ENCODE data around the gene ID3. TPM values are rescaled to one million over a fixed set of nuclear protein-coding genes. Genes with fewer than 3 reads are reported as not detected.

Gene ID3
- polyA plus RNA-seq, 4 donors: 78.1 to 157 (median 125) TPM

GRCh38 chr1:23525558-23526250 is 33.6 kb downstream of the ID3 start:
- Histone ChIP-seq H3K4me3 (ENCODE audit: low read depth in 1 of 3, low read length in 3 of 3) (no peak overlapping the region), H3K27ac (ENCODE audit: low read depth in 1 of 3, low read length in 2 of 3) (peak overlapping the region; percentile 73 to 87 (median 78)), H3K27me3 (ENCODE audit: control insufficient read depth in 3 of 3, insufficient read depth in 3 of 3, low read length in 3 of 3) (no peaks in the 10 kb centered on the region), H3K4me1 (ENCODE audit: control insufficient read depth in 3 of 3, insufficient read depth in 2 of 3, low read depth in 1 of 3, low read length in 2 of 3) (peaks cover 17 to 69% (median 24%) of the 10 kb centered on the region in 3 donors), H3K9me3 (ENCODE audit: control insufficient read depth in 2 of 2, insufficient read depth in 1 of 2, low read depth in 1 of 2, low read length in 1 of 2) (no peaks in the 10 kb centered on the region), H3K36me3 (ENCODE audit: control insufficient read depth in 3 of 3, insufficient read depth in 2 of 3, low read depth in 1 of 3, low read length in 3 of 3) (peaks cover 0 to 17% (median 2%) of the 10 kb centered on the region in 3 donors)
- WGBS, 3 donors: 46 to 49% (median 46%) methylated on average over 5 of the region's 5 CpGs
- no peak for FAIRE-seq
- peak; percentile 42 for DNase-seq

GRCh38 chr1:23524716-23525401 is 34.4 kb downstream of the ID3 start:
- Histone ChIP-seq H3K27ac (ENCODE audit: low read depth in 1 of 3, low read length in 2 of 3) (peak overlapping the region; percentile 73 to 87 (median 78)), H3K4me3 (ENCODE audit: low read depth in 1 of 3, low read length in 3 of 3) (no peak overlapping the region), H3K27me3 (ENCODE audit: control insufficient read depth in 3 of 3, insufficient read depth in 3 of 3, low read length in 3 of 3) (no peaks in the 10 kb centered on the region), H3K36me3 (ENCODE audit: control insufficient read depth in 3 of 3, insufficient read depth in 2 of 3, low read depth in 1 of 3, low read length in 3 of 3) (peaks cover 0 to 20% (median 2%) of the 10 kb centered on the region in 3 donors), H3K4me1 (ENCODE audit: control insufficient read depth in 3 of 3, insufficient read depth in 2 of 3, low read depth in 1 of 3, low read length in 2 of 3) (peaks cover 17 to 61% (median 24%) of the 10 kb centered on the region in 3 donors), H3K9me3 (ENCODE audit: control insufficient read depth in 2 of 2, insufficient read depth in 1 of 2, low read depth in 1 of 2, low read length in 1 of 2) (no peaks in the 10 kb centered on the region)
- DNase-seq (peak; percentile 73 to 90), FAIRE-seq (no peak)
- WGBS, 3 donors: 5 to 22% (median 11%) methylated on average over 8 to 9 of the region's 9 CpGs

- 5 to 46% (median 28%) methylated on average over 3 of the region's 3 CpGs for WGBS, 3 donors
- FAIRE-seq (no peak), DNase-seq (peak; percentile 43 to 75)
- peaks cover 0 to 20% (median 2%) of the 10 kb centered on the region in 3 donors for H3K36me3 ChIP-seq (ENCODE audit: control insufficient read depth in 3 of 3, insufficient read depth in 2 of 3, low read depth in 1 of 3, low read length in 3 of 3)
- peak overlapping the region; percentile 73 to 87 (median 78) for H3K27ac ChIP-seq (ENCODE audit: low read depth in 1 of 3, low read length in 2 of 3)
- H3K4me3 ChIP-seq (ENCODE audit: low read depth in 1 of 3, low read length in 3 of 3): no peak overlapping the region
- H3K27me3 ChIP-seq (ENCODE audit: control insufficient read depth in 3 of 3, insufficient read depth in 3 of 3, low read length in 3 of 3): no peaks in the 10 kb centered on the region
- no peaks in the 10 kb centered on the region for H3K9me3 ChIP-seq (ENCODE audit: control insufficient read depth in 2 of 2, insufficient read depth in 1 of 2, low read depth in 1 of 2, low read length in 1 of 2)
- H3K4me1 ChIP-seq (ENCODE audit: control insufficient read depth in 3 of 3, insufficient read depth in 2 of 3, low read depth in 1 of 3, low read length in 2 of 3): peaks cover 17 to 54% (median 24%) of the 10 kb centered on the region in 3 donors
These were observed 35.1 kb downstream of the ID3 start for GRCh38 chr1:23524163-23524562.

- Histone ChIP-seq H3K4me3 (ENCODE audit: low read depth in 1 of 3, low read length in 3 of 3) (no peak overlapping the region), H3K9me3 (ENCODE audit: control insufficient read depth in 2 of 2, insufficient read depth in 1 of 2, low read depth in 1 of 2, low read length in 1 of 2) (no peaks in the 10 kb centered on the region), H3K4me1 (ENCODE audit: control insufficient read depth in 3 of 3, insufficient read depth in 2 of 3, low read depth in 1 of 3, low read length in 2 of 3) (peaks cover 12 to 37% (median 21%) of the 10 kb centered on the region in 3 donors), H3K36me3 (ENCODE audit: control insufficient read depth in 3 of 3, insufficient read depth in 2 of 3, low read depth in 1 of 3, low read length in 3 of 3) (peaks cover 0 to 28% (median 2%) of the 10 kb centered on the region in 3 donors), H3K27ac (ENCODE audit: low read depth in 1 of 3, low read length in 2 of 3) (no peak overlapping the region), H3K27me3 (ENCODE audit: control insufficient read depth in 3 of 3, insufficient read depth in 3 of 3, low read length in 3 of 3) (no peaks in the 10 kb centered on the region)
- 75 to 94% (median 85%) methylated on average over 7 of the region's 7 CpGs for WGBS, 3 donors
- no peak for DNase-seq
- FAIRE-seq: no peak
These were observed 36.9 kb downstream of the ID3 start for GRCh38 chr1:23522244-23522982.

GRCh38 chr1:23521588-23521987 is 37.7 kb downstream of the ID3 start:
- no peak for DNase-seq

GRCh38 chr1:23517581-23517980 is 41.7 kb downstream of the ID3 start:
- 89 to 96% (median 96%) methylated on average over 9 of the region's 9 CpGs for whole genome bisulfite sequencing, 3 donors
- no peaks in the 10 kb centered on the region for H3K4me1 ChIP-seq (ENCODE audit: control insufficient read depth in 3 of 3, insufficient read depth in 2 of 3, low read depth in 1 of 3, low read length in 2 of 3)
- DNase-seq (no peak), FAIRE-seq (no peak)
- H3K36me3 ChIP-seq (ENCODE audit: control insufficient read depth in 3 of 3, insufficient read depth in 2 of 3, low read depth in 1 of 3, low read length in 3 of 3): peaks cover 0 to 51% (median 5%) of the 10 kb centered on the region in 3 donors
- H3K27me3 ChIP-seq (ENCODE audit: control insufficient read depth in 3 of 3, insufficient read depth in 3 of 3, low read length in 3 of 3): no peaks in the 10 kb centered on the region
- H3K27ac ChIP-seq (ENCODE audit: low read depth in 1 of 3, low read length in 2 of 3): no peak overlapping the region
- no peak overlapping the region for H3K4me3 ChIP-seq (ENCODE audit: low read depth in 1 of 3, low read length in 3 of 3)
- no peaks in the 10 kb centered on the region for H3K9me3 ChIP-seq (ENCODE audit: control insufficient read depth in 2 of 2, insufficient read depth in 1 of 2, low read depth in 1 of 2, low read length in 1 of 2)

More at GRCh38 chr1:23521588-23521987, 37.7 kb downstream of the ID3 start:
- H3K4me3 ChIP-seq (ENCODE audit: low read depth in 1 of 3, low read length in 3 of 3): no peak overlapping the region
- FAIRE-seq: no peak
- H3K4me1 ChIP-seq (ENCODE audit: control insufficient read depth in 3 of 3, insufficient read depth in 2 of 3, low read depth in 1 of 3, low read length in 2 of 3): peaks cover 8 to 29% (median 15%) of the 10 kb centered on the region in 3 donors
- 95 to 96% (median 96%) methylated on average over 16 of the region's 16 CpGs for WGBS, 3 donors
- no peaks in the 10 kb centered on the region for H3K9me3 ChIP-seq (ENCODE audit: control insufficient read depth in 2 of 2, insufficient read depth in 1 of 2, low read depth in 1 of 2, low read length in 1 of 2)
- H3K27me3 ChIP-seq (ENCODE audit: control insufficient read depth in 3 of 3, insufficient read depth in 3 of 3, low read length in 3 of 3): no peaks in the 10 kb centered on the region
- peaks cover 0 to 23% (median 2%) of the 10 kb centered on the region in 3 donors for H3K36me3 ChIP-seq (ENCODE audit: control insufficient read depth in 3 of 3, insufficient read depth in 2 of 3, low read depth in 1 of 3, low read length in 3 of 3)
- H3K27ac ChIP-seq (ENCODE audit: low read depth in 1 of 3, low read length in 2 of 3): no peak overlapping the region

- H3K4me1 ChIP-seq (ENCODE audit: control insufficient read depth in 3 of 3, insufficient read depth in 2 of 3, low read depth in 1 of 3, low read length in 2 of 3): no peaks in the 10 kb centered on the region
- 96 to 99% (median 98%) methylated on average over 4 of the region's 4 CpGs for WGBS, 3 donors
- DNase-seq: no peak
- no peaks in the 10 kb centered on the region for H3K9me3 ChIP-seq (ENCODE audit: control insufficient read depth in 2 of 2, insufficient read depth in 1 of 2, low read depth in 1 of 2, low read length in 1 of 2)
- H3K36me3 ChIP-seq (ENCODE audit: control insufficient read depth in 3 of 3, insufficient read depth in 2 of 3, low read depth in 1 of 3, low read length in 3 of 3): peaks cover 0 to 49% (median 3%) of the 10 kb centered on the region in 3 donors
- no peak overlapping the region for H3K4me3 ChIP-seq (ENCODE audit: low read depth in 1 of 3, low read length in 3 of 3)
- no peak for FAIRE-seq
- no peaks in the 10 kb centered on the region for H3K27me3 ChIP-seq (ENCODE audit: control insufficient read depth in 3 of 3, insufficient read depth in 3 of 3, low read length in 3 of 3)
- H3K27ac ChIP-seq (ENCODE audit: low read depth in 1 of 3, low read length in 2 of 3): no peak overlapping the region
These were observed 43.4 kb downstream of the ID3 start for GRCh38 chr1:23515905-23516304.

GRCh38 chr1:23514111-23514679 is 45.1 kb downstream of the ID3 start:
- no peaks in the 10 kb centered on the region for H3K9me3 ChIP-seq (ENCODE audit: control insufficient read depth in 2 of 2, insufficient read depth in 1 of 2, low read depth in 1 of 2, low read length in 1 of 2)
- no peak for DNase-seq
- FAIRE-seq: no peak
- no peaks in the 10 kb centered on the region for H3K27me3 ChIP-seq (ENCODE audit: control insufficient read depth in 3 of 3, insufficient read depth in 3 of 3, low read length in 3 of 3)
- H3K4me1 ChIP-seq (ENCODE audit: control insufficient read depth in 3 of 3, insufficient read depth in 2 of 3, low read depth in 1 of 3, low read length in 2 of 3): no peaks in the 10 kb centered on the region
- peaks cover 0 to 56% (median 3%) of the 10 kb centered on the region in 3 donors for H3K36me3 ChIP-seq (ENCODE audit: control insufficient read depth in 3 of 3, insufficient read depth in 2 of 3, low read depth in 1 of 3, low read length in 3 of 3)
- no peak overlapping the region for H3K27ac ChIP-seq (ENCODE audit: low read depth in 1 of 3, low read length in 2 of 3)
- 85 to 96% (median 91%) methylated on average over 3 of the region's 3 CpGs for WGBS, 3 donors
- no peak overlapping the region for H3K4me3 ChIP-seq (ENCODE audit: low read depth in 1 of 3, low read length in 3 of 3)

Measured in small intestine (tissue), 7 donors.